GM12864 (cell line): ENCODE data around the gene ZC3H8.
"Not testable (repeated sequence)": the region's sequence is repeated elsewhere in the genome, so short reads cannot be mapped to it uniquely, and the experiment has no call there.

Experiments used
- DNase-seq: peaks from one replicate; pipeline ENCODE4 v3.0.0-alpha.2; 2011; ENCODE audit warnings: low read depth
- H3K4me3 ChIP-seq: 2 replicates; pipeline ENCODE4 v1.5.1; 2011; ENCODE audit warnings: mild to moderate bottlenecking, low read depth, low read length, control low read depth
- TF ChIP-seq, protein P1 (sequence below): IDR thresholded peaks from 2 replicates; pipeline ENCODE4 v1.5.1; 2011; ENCODE audit warnings: low read depth, mild to moderate bottlenecking, moderate library complexity, low read length, control low read depth, inconsistent platforms; ENCODE audit errors: missing control alignments

The ZC3H8 gene

DNA sequence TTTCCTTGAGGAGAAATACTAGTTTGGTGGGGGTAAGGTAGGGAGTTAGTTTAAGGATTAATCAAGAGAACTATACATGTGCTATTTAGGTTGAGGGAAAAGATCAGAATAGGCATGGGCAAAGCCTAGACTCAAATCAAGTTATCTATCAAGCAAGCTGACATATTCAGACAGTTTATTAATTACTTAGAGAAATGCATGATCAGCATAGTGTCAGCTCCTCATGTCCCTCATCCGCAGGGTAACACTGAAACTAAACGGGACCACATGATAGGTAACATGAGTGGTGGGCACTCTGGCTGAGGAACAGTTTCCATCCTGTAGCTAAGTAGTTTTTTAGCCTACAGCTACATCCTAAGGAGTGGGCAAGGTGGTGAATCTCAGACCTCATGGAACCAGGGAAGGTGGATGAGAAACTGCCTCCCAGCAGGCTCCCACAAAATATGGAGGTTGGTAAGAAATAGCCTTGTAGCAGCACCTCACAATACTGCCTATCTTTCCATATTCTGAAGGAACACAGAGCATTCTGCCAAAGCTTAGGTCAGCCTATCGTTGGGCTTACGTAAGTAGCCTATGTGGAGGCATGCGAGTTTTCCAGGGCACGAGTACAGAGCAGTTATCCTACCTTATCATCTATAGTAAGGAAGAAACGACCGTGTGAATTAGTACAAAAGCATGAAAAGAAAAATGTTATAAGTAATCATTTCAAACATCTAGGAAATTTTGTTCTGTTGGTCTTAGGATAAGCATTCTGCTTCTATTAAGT is 39.0 kb upstream of the ZC3H8 start:
- no peak for DNase-seq
- no peak overlapping the region for H3K4me3 ChIP-seq
- TF ChIP-seq, protein P1, sequence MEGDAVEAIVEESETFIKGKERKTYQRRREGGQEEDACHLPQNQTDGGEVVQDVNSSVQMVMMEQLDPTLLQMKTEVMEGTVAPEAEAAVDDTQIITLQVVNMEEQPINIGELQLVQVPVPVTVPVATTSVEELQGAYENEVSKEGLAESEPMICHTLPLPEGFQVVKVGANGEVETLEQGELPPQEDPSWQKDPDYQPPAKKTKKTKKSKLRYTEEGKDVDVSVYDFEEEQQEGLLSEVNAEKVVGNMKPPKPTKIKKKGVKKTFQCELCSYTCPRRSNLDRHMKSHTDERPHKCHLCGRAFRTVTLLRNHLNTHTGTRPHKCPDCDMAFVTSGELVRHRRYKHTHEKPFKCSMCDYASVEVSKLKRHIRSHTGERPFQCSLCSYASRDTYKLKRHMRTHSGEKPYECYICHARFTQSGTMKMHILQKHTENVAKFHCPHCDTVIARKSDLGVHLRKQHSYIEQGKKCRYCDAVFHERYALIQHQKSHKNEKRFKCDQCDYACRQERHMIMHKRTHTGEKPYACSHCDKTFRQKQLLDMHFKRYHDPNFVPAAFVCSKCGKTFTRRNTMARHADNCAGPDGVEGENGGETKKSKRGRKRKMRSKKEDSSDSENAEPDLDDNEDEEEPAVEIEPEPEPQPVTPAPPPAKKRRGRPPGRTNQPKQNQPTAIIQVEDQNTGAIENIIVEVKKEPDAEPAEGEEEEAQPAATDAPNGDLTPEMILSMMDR, result no peak

- TF ChIP-seq, protein P1, result no peak
- no peak overlapping the region for H3K4me3 ChIP-seq
- DNase-seq, result no peak
These were observed 35.8 kb upstream of the ZC3H8 start for GRCh38 chr2:112290648-112291047.

DNA sequence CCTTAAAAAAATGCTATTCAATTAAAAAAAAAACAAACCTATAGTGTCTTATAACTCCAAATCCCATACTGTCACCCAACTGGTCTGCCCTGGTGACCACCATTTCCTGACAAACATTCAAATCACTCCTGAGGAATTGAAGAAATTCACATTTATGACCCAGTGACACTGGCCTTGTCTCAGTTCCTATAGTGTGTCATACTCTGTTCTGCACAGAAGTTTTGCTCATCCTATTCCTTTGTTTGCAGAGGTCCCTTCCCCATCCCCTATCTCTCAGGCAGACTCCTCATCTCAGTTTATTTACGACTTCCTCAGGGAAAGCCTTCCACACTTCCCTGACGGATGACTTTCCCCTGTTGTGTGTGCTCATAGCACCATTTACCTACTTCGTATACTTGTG is 35.2 kb upstream of the ZC3H8 start:
- TF ChIP-seq, protein P1, result no peak
- H3K4me3 ChIP-seq, result no peak overlapping the region
- DNase-seq, result no peak

GRCh38 chr2:112283535-112283934 is 28.7 kb upstream of the ZC3H8 start:
- not testable (repeated sequence) for H3K4me3 ChIP-seq, DNase-seq

- not testable (repeated sequence) for H3K4me3 ChIP-seq
These were observed 27.2 kb upstream of the ZC3H8 start for GRCh38 chr2:112282066-112282465.

DNA sequence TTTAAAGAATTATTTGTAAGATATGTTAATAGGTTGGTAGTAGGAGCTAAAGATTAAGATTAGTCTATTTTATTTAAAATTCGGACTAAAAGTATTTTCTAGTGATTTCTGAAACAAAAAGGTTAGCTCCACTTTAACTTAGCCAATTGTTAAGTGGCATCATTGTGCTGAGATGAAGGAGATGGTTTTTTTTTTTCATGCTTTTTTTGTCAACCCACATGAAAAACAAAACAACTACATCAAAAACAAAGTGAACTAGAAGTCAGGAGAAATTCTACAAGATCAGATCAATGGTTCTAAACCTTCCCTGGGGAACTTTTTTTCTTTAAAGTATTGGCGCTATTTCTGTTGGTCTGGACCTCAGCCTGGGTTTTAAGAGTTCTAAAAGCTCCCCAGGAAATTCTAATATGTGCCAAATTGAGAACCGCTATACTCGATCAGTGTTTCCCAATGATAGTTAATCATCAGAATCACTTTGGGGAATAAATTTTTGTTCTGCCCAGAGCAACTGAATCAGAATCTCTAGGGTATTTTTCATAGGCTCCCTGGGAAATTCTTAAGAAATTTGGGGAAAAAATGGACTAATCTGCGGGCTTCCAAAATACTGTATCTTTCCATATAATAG is 22.9 kb upstream of the ZC3H8 start:
- DNase-seq, result no peak
- no peak overlapping the region for H3K4me3 ChIP-seq
- TF ChIP-seq, protein P1, result no peak

More at GRCh38 chr2:112282066-112282465, 27.2 kb upstream of the ZC3H8 start:
- DNase-seq, result not testable (repeated sequence)

- no peak overlapping the region; the same call in 1 of the 2 replicates for H3K4me3 ChIP-seq
- TF ChIP-seq, protein P1, result no peak
- no peak for DNase-seq
These were observed 22.1 kb upstream of the ZC3H8 start for GRCh38 chr2:112276954-112277353.
